Esophagus muscularis mucosa (tissue), 4 donors: Measurements from ENCODE around the gene AUTS2.

ENCODE experiments used
- CTCF ChIP-seq, 3 experiments: fragments of 200-600 bp in 2 of 3; fragments of 450-650 bp in 1 of 3; sonication (generic) in 2 of 3; IDR thresholded peaks; one replicate each; pipeline ENCODE4 v1.5.1; 2017 to 2019; ENCODE audit warnings: antibody characterized with exemption in 3 of 3, mild to moderate bottlenecking in 2 of 3, moderate library complexity in 1 of 3
- EP300 ChIP-seq: sonication (generic); formaldehyde crosslinking; IDR thresholded peaks from one replicate; pipeline ENCODE4 v1.6.1; 2017; ENCODE audit warnings: antibody characterized with exemption
- POLR2A ChIP-seq: fragments of 450-650 bp; IDR thresholded peaks from one replicate; pipeline ENCODE4 v1.6.1; 2017; ENCODE audit warnings: antibody characterized with exemption, moderate library complexity, mild to moderate bottlenecking, low read depth
- POLR2AphosphoS5 ChIP-seq, 2 donors: sonication (generic); formaldehyde crosslinking; IDR thresholded peaks; one replicate each; pipeline ENCODE4 v1.6.1; 2017; ENCODE audit warnings: antibody characterized with exemption in 2 of 2

- TF ChIP-seq POLR2A (no peak), CTCF (IDR thresholded peaks at IDR 0.05) (no peak), EP300 (no peak), POLR2AphosphoS5 (IDR thresholded peaks at IDR 0.05) (no peak)
These were observed 985.9 kb downstream of the AUTS2 start for GRCh38 chr7:70583965-70584883.
